ENCODE results near the gene NTNG2.

NTNG2 gene

GRCh38 chr9:132232522-132232921, 70.7 kb downstream of the NTNG2 start:
- Histone ChIP-seq H3F3A (ENCODE audit: insufficient read depth) (no peaks in the 10 kb centered on the region), H3K27ac (ENCODE audit: low read depth, low read length) (no peak overlapping the region), H3K79me2 (ENCODE audit: insufficient read depth, low read length) (no peaks in the 10 kb centered on the region), H3K9me3 (ENCODE audit: insufficient read depth, low read length) (no peaks in the 10 kb centered on the region), H2AFZ (ENCODE audit: low read depth, low read length, severe bottlenecking) (no peak overlapping the region), H3K27me3 (ENCODE audit: low read length) (no peaks in the 10 kb centered on the region), H3K9me2 (replicated peaks; ENCODE audit: insufficient read depth, low read length) (no peaks in the 10 kb centered on the region), H3K4me2 (ENCODE audit: low read depth, low read length, poor library complexity, severe bottlenecking) (no peak overlapping the region), H4K20me1 (ENCODE audit: low read depth, low read length) (no peaks in the 10 kb centered on the region), H3K36me3 (ENCODE audit: low read length) (no peaks in the 10 kb centered on the region), H3K4me3 (ENCODE audit: insufficient read depth, low read length, poor library complexity, severe bottlenecking) (no peak overlapping the region), H3K9ac (ENCODE audit: low read length) (no peak overlapping the region)
- TF ChIP-seq EZH2phosphoT487 (conservative IDR thresholded peaks at IDR 0.05; ENCODE audit: low read length) (no peak), CTCF (IDR thresholded peaks at IDR 0.05; ENCODE audit: insufficient read depth, low read length, poor library complexity, severe bottlenecking) (no peak)

GRCh38 chr9:132233138-132233537, 71.3 kb downstream of the NTNG2 start:
- no peaks in the 10 kb centered on the region for H3K9me3 ChIP-seq (ENCODE audit: insufficient read depth, low read length)
- H3K4me2 ChIP-seq (ENCODE audit: low read depth, low read length, poor library complexity, severe bottlenecking) = no peak overlapping the region
- no peak overlapping the region for H3K9ac ChIP-seq (ENCODE audit: low read length)
- no peaks in the 10 kb centered on the region for H3F3A ChIP-seq (ENCODE audit: insufficient read depth)
- no peaks in the 10 kb centered on the region for H3K9me2 ChIP-seq (replicated peaks; ENCODE audit: insufficient read depth, low read length)
- TF ChIP-seq CTCF (IDR thresholded peaks at IDR 0.05; ENCODE audit: insufficient read depth, low read length, poor library complexity, severe bottlenecking) (no peak), EZH2phosphoT487 (conservative IDR thresholded peaks at IDR 0.05; ENCODE audit: low read length) (no peak)
- no peaks in the 10 kb centered on the region for H3K79me2 ChIP-seq (ENCODE audit: insufficient read depth, low read length)
- no peak overlapping the region for H2AFZ ChIP-seq (ENCODE audit: low read depth, low read length, severe bottlenecking)
- H3K36me3 ChIP-seq (ENCODE audit: low read length) = no peaks in the 10 kb centered on the region
- no peak overlapping the region for H3K4me3 ChIP-seq (ENCODE audit: insufficient read depth, low read length, poor library complexity, severe bottlenecking)
- H3K27me3 ChIP-seq (ENCODE audit: low read length) = no peaks in the 10 kb centered on the region
- H4K20me1 ChIP-seq (ENCODE audit: low read depth, low read length) = no peaks in the 10 kb centered on the region
- H3K27ac ChIP-seq (ENCODE audit: low read depth, low read length) = no peak overlapping the region

GRCh38 chr9:132234535-132234934, 72.7 kb downstream of the NTNG2 start:
- Histone ChIP-seq H2AFZ (ENCODE audit: low read depth, low read length, severe bottlenecking) (no peak overlapping the region), H4K20me1 (ENCODE audit: low read depth, low read length) (no peaks in the 10 kb centered on the region), H3K79me2 (ENCODE audit: insufficient read depth, low read length) (no peaks in the 10 kb centered on the region), H3K9me2 (replicated peaks; ENCODE audit: insufficient read depth, low read length) (no peaks in the 10 kb centered on the region), H3K36me3 (ENCODE audit: low read length) (no peaks in the 10 kb centered on the region), H3K9me3 (ENCODE audit: insufficient read depth, low read length) (no peaks in the 10 kb centered on the region), H3K4me2 (ENCODE audit: low read depth, low read length, poor library complexity, severe bottlenecking) (no peak overlapping the region), H3K27ac (ENCODE audit: low read depth, low read length) (no peak overlapping the region), H3K9ac (ENCODE audit: low read length) (no peak overlapping the region), H3F3A (ENCODE audit: insufficient read depth) (no peaks in the 10 kb centered on the region), H3K27me3 (ENCODE audit: low read length) (no peaks in the 10 kb centered on the region), H3K4me3 (ENCODE audit: insufficient read depth, low read length, poor library complexity, severe bottlenecking) (no peak overlapping the region)
- no peak for TF ChIP-seq CTCF (IDR thresholded peaks at IDR 0.05; ENCODE audit: insufficient read depth, low read length, poor library complexity, severe bottlenecking)

GRCh38 chr9:132235125-132235524, 73.3 kb downstream of the NTNG2 start:
- H3K27me3 ChIP-seq (ENCODE audit: low read length) = no peaks in the 10 kb centered on the region
- H3K9me3 ChIP-seq (ENCODE audit: insufficient read depth, low read length) = no peaks in the 10 kb centered on the region
- no peak overlapping the region for H3K4me2 ChIP-seq (ENCODE audit: low read depth, low read length, poor library complexity, severe bottlenecking)

More at GRCh38 chr9:132235125-132235524, 73.3 kb downstream of the NTNG2 start:
- no peaks in the 10 kb centered on the region for H3K9me2 ChIP-seq (replicated peaks; ENCODE audit: insufficient read depth, low read length)
- H3K4me3 ChIP-seq (ENCODE audit: insufficient read depth, low read length, poor library complexity, severe bottlenecking) = no peak overlapping the region
- H2AFZ ChIP-seq (ENCODE audit: low read depth, low read length, severe bottlenecking) = no peak overlapping the region
- no peaks in the 10 kb centered on the region for H3K79me2 ChIP-seq (ENCODE audit: insufficient read depth, low read length)
- no peaks in the 10 kb centered on the region for H3F3A ChIP-seq (ENCODE audit: insufficient read depth)
- H4K20me1 ChIP-seq (ENCODE audit: low read depth, low read length) = no peaks in the 10 kb centered on the region
- no peak overlapping the region for H3K27ac ChIP-seq (ENCODE audit: low read depth, low read length)
- H3K9ac ChIP-seq (ENCODE audit: low read length) = no peak overlapping the region
- TF ChIP-seq CTCF (IDR thresholded peaks at IDR 0.05; ENCODE audit: insufficient read depth, low read length, poor library complexity, severe bottlenecking) (no peak), EZH2phosphoT487 (conservative IDR thresholded peaks at IDR 0.05; ENCODE audit: low read length) (no peak)
- no peaks in the 10 kb centered on the region for H3K36me3 ChIP-seq (ENCODE audit: low read length)

All from SU-DHL-6 (cell line).